ENCODE data around the gene RPRD1B. TPM values are rescaled to one million over a fixed set of nuclear protein-coding genes. Genes with fewer than 3 reads are reported as not detected.

Gene RPRD1B
- polyA plus RNA-seq, 3 donors from 2014 or later: 2.0 to 4.3 (median 2.1) TPM

- no peaks in the 10 kb centered on the region for H3K9me3 Mint-ChIP-seq
- peaks cover 0 to 5% (median under 1%) of the 10 kb centered on the region in 3 donors for H3K36me3 Mint-ChIP-seq
- peaks cover 0 to 11% (median 7%) of the 10 kb centered on the region in 3 donors for H3K27me3 Mint-ChIP-seq (ENCODE audit: low read depth in 3 of 3)
- no peak for DNase-seq
- peaks cover 60 to 69% of the 10 kb centered on the region in 2 donors for H3K4me1 Mint-ChIP-seq
- peak overlapping the region; percentile 98 to 100 (median 98) for H3K27ac Mint-ChIP-seq
- H3K4me3 Mint-ChIP-seq: peak overlapping the region; percentile 89 to 98 (median 97)
Measured at GRCh38 chr20:38034961-38035360, 1.4 kb downstream of the RPRD1B start.

- Mint-ChIP-seq H3K27ac (peak overlapping the region in 2 of 6 donors; percentile 30 to 45), H3K4me1 (peaks cover 54 to 68% of the 10 kb centered on the region in 2 donors), H3K4me3 (peak overlapping the region in 1 of 5 donors; percentile 45), H3K27me3 (ENCODE audit: low read depth in 3 of 3) (peaks cover 0 to 11% (median 7%) of the 10 kb centered on the region in 3 donors), H3K9me3 (no peaks in the 10 kb centered on the region), H3K36me3 (peaks cover 5 to 10% (median 9%) of the 10 kb centered on the region in 3 donors)
- no peak for DNase-seq
Measured at GRCh38 chr20:38036366-38036765, 2.8 kb downstream of the RPRD1B start.

GRCh38 chr20:38040276-38040675 lies 6.7 kb downstream of the RPRD1B start:
- DNase-seq: no peak
- no peak overlapping the region for H3K4me3 Mint-ChIP-seq
- peaks cover 30 to 55% of the 10 kb centered on the region in 2 donors for H3K4me1 Mint-ChIP-seq
- H3K9me3 Mint-ChIP-seq: no peaks in the 10 kb centered on the region
- H3K36me3 Mint-ChIP-seq: peaks cover 9 to 17% (median 10%) of the 10 kb centered on the region in 3 donors
- H3K27me3 Mint-ChIP-seq (ENCODE audit: low read depth in 3 of 3): peaks cover 0 to 2% (median 0%) of the 10 kb centered on the region in 3 donors
- H3K27ac Mint-ChIP-seq: peak overlapping the region in 1 of 6 donors; percentile 41

DNA sequence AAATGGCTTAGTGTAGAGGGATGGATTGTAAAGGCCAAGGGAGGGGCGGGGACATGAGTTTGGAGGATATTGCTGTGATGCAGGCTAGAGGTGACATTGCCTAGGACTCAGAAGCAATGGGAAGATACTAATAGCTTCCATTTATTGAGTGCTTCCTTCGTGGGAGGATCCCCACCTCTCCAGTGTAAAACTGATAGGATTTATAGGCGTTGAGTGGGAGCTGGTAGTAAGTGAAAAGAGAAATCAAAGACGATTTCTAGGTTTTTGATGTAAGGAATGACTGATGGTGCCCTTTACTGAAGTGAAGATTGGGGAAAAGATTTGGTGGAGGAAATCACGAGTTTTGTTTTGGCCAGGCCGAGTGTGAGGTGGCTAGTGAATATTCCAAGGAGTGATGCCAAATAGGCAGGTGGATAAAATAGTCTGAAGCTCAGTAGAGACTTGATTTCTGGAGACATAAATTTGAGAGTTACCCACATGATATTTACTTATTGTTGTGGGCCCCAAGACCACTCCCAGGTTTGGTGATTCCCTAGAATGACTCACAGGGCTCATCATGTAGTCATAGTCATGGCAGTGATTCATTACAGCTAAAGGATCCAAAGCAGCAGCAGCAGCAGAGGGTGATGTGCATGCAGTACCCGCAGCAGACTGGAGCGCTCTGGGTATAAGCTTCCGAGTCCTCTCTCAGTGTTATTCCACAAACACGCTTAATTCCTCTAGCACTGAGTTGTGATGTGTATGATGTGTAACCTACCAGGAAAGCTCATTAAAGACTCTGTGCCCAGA lies 10.2 kb downstream of the RPRD1B start:
- Mint-ChIP-seq H3K4me1 (peaks cover 16 to 48% of the 10 kb centered on the region in 2 donors), H3K27ac (peak overlapping the region in 2 of 6 donors; percentile 19 to 51), H3K4me3 (no peak overlapping the region), H3K27me3 (ENCODE audit: low read depth in 3 of 3) (no peaks in the 10 kb centered on the region), H3K9me3 (no peaks in the 10 kb centered on the region), H3K36me3 (peaks cover 4 to 17% (median 10%) of the 10 kb centered on the region in 3 donors)
- DNase-seq: no peak

- peaks cover 6 to 20% (median 10%) of the 10 kb centered on the region in 3 donors for H3K36me3 Mint-ChIP-seq
- peak overlapping the region in 1 of 6 donors; percentile 57 for H3K27ac Mint-ChIP-seq
- no peaks in the 10 kb centered on the region for H3K27me3 Mint-ChIP-seq (ENCODE audit: low read depth in 3 of 3)
- no peaks in the 10 kb centered on the region for H3K9me3 Mint-ChIP-seq
- H3K4me3 Mint-ChIP-seq: no peak overlapping the region
- H3K4me1 Mint-ChIP-seq: peaks cover 16 to 49% of the 10 kb centered on the region in 2 donors
- no peak for DNase-seq
Measured at GRCh38 chr20:38044685-38045084, 11.1 kb downstream of the RPRD1B start.

- H3K9me3 Mint-ChIP-seq: no peaks in the 10 kb centered on the region
- no peak overlapping the region for H3K4me3 Mint-ChIP-seq
- no peaks in the 10 kb centered on the region for H3K27me3 Mint-ChIP-seq (ENCODE audit: low read depth in 3 of 3)
- peaks cover 21 to 49% of the 10 kb centered on the region in 2 donors for H3K4me1 Mint-ChIP-seq
- H3K27ac Mint-ChIP-seq: peak overlapping the region in 3 of 6 donors; percentile 6 to 68 (median 22)
- H3K36me3 Mint-ChIP-seq: peaks cover 5 to 22% (median 8%) of the 10 kb centered on the region in 3 donors
- DNase-seq: no peak
Measured at GRCh38 chr20:38046572-38046971, 13.0 kb downstream of the RPRD1B start.

GRCh38 chr20:38049800-38050199 lies 16.3 kb downstream of the RPRD1B start:
- Mint-ChIP-seq H3K9me3 (no peaks in the 10 kb centered on the region), H3K36me3 (peaks cover 5 to 11% (median 8%) of the 10 kb centered on the region in 3 donors), H3K27me3 (ENCODE audit: low read depth in 3 of 3) (no peaks in the 10 kb centered on the region), H3K4me1 (peaks cover 22 to 50% of the 10 kb centered on the region in 2 donors), H3K4me3 (no peak overlapping the region), H3K27ac (peak overlapping the region in 1 of 6 donors; percentile 11)
- no peak for DNase-seq

DNA sequence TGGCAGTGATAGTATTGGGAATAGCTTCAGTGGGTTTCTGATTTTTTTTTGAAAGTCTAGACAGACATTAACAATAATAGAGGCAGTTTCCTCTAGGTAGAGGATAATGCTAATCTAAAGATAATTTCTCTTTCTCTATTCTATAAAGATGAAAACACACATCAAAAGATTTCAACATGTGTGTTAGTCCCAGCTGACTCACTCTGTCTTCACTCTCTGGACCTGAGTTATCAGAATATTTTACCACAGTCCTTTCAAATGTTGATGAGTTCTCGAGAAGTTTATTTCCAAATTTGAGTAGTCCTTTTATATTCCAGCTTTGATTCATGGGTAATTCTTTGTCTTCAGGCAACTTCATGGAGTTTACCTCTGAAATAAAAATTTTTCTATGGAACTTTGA lies 17.1 kb downstream of the RPRD1B start:
- Mint-ChIP-seq H3K4me3 (no peak overlapping the region), H3K27me3 (ENCODE audit: low read depth in 3 of 3) (no peaks in the 10 kb centered on the region), H3K36me3 (peaks cover 5 to 11% (median 8%) of the 10 kb centered on the region in 3 donors), H3K4me1 (peaks cover 25 to 48% of the 10 kb centered on the region in 2 donors), H3K9me3 (no peaks in the 10 kb centered on the region), H3K27ac (peak overlapping the region in 3 of 6 donors; percentile 11 to 58 (median 23))
- DNase-seq: no peak

DNA sequence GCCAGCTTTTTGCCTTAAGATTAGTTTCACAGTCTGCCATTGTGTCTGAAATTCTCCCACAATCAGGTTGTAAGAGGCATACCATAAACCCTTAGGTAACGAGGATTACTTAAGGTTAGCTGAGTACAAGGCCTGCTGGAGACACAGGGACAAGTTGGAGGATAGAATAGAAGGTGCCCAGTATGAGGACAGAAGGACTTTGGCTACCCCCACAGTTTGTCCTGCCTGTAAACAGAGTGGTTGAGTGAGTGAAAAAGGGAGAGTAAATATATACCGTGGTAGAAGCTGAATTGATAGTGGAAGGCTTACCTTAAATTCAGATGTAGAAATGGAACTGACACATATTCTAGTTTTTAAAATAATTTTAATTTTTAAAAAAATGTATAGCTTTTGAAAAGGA lies 19.3 kb downstream of the RPRD1B start:
- H3K9me3 Mint-ChIP-seq: no peaks in the 10 kb centered on the region
- peak overlapping the region in 2 of 6 donors; percentile 12 to 65 for H3K27ac Mint-ChIP-seq
- H3K4me1 Mint-ChIP-seq: peaks cover 27 to 40% of the 10 kb centered on the region in 2 donors
- H3K27me3 Mint-ChIP-seq (ENCODE audit: low read depth in 3 of 3): no peaks in the 10 kb centered on the region
- peaks cover 5 to 15% (median 8%) of the 10 kb centered on the region in 3 donors for H3K36me3 Mint-ChIP-seq
- no peak for DNase-seq
- no peak overlapping the region for H3K4me3 Mint-ChIP-seq

DNA sequence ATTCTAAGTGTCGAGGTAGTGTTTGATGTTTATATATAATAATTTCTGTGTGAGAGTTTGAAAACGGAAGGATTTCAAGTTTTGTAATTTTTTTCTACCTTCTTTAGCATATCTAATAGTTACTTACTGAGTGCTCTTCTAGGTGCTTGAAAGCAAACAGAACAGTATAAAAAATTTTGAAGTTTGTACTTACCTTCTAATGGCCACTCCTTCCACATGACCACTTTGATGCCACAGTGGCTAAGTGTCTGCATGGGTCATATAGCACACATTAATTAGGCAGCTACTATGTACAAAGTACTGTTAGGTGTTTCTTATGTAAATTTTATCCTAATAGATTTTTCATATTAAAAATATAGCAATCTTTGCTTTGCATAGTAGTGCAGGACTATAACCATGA lies 21.1 kb downstream of the RPRD1B start:
- no peak overlapping the region for H3K4me3 Mint-ChIP-seq
- no peak for DNase-seq
- no peak overlapping the region for H3K27ac Mint-ChIP-seq
- peaks cover 0 to 2% (median 0%) of the 10 kb centered on the region in 3 donors for H3K27me3 Mint-ChIP-seq (ENCODE audit: low read depth in 3 of 3)
- H3K36me3 Mint-ChIP-seq: peaks cover 7 to 21% (median 11%) of the 10 kb centered on the region in 3 donors
- no peaks in the 10 kb centered on the region for H3K9me3 Mint-ChIP-seq
- peaks cover 27 to 38% of the 10 kb centered on the region in 2 donors for H3K4me1 Mint-ChIP-seq

GRCh38 chr20:38055294-38055693 lies 21.7 kb downstream of the RPRD1B start:
- H3K9me3 Mint-ChIP-seq: no peaks in the 10 kb centered on the region
- peaks cover 6 to 22% (median 15%) of the 10 kb centered on the region in 3 donors for H3K36me3 Mint-ChIP-seq
- DNase-seq: no peak
- H3K27me3 Mint-ChIP-seq (ENCODE audit: low read depth in 3 of 3): peaks cover 0 to 2% (median 0%) of the 10 kb centered on the region in 3 donors
- H3K27ac Mint-ChIP-seq: peak overlapping the region in 2 of 6 donors; percentile 38 to 67
- H3K4me1 Mint-ChIP-seq: peaks cover 20 to 32% of the 10 kb centered on the region in 2 donors
- H3K4me3 Mint-ChIP-seq: no peak overlapping the region

- peaks cover 9 to 23% (median 14%) of the 10 kb centered on the region in 3 donors for H3K36me3 Mint-ChIP-seq
- no peak for DNase-seq
- peaks cover 0 to 2% (median 0%) of the 10 kb centered on the region in 3 donors for H3K27me3 Mint-ChIP-seq (ENCODE audit: low read depth in 3 of 3)
Measured at GRCh38 chr20:38055848-38056247, 22.3 kb downstream of the RPRD1B start.

GRCh38 chr20:38057351-38057972 lies 23.9 kb downstream of the RPRD1B start:
- peak overlapping the region in 2 of 6 donors; percentile 40 to 54 for H3K27ac Mint-ChIP-seq
- H3K4me1 Mint-ChIP-seq: peaks cover 13 to 21% of the 10 kb centered on the region in 2 donors
- H3K36me3 Mint-ChIP-seq: peaks cover 10 to 24% (median 11%) of the 10 kb centered on the region in 3 donors
- H3K4me3 Mint-ChIP-seq: no peak overlapping the region
- H3K9me3 Mint-ChIP-seq: no peaks in the 10 kb centered on the region
- DNase-seq: peak; percentile 65 to 70 (median 68)
- peaks cover 0 to 2% (median 0%) of the 10 kb centered on the region in 3 donors for H3K27me3 Mint-ChIP-seq (ENCODE audit: low read depth in 3 of 3)

More at GRCh38 chr20:38055848-38056247, 22.3 kb downstream of the RPRD1B start:
- H3K4me1 Mint-ChIP-seq: peaks cover 17 to 28% of the 10 kb centered on the region in 2 donors
- H3K27ac Mint-ChIP-seq: peak overlapping the region in 1 of 6 donors; percentile 67
- no peaks in the 10 kb centered on the region for H3K9me3 Mint-ChIP-seq
- H3K4me3 Mint-ChIP-seq: no peak overlapping the region

All from immature natural killer cell (primary cell).